HuH-7.5 (cell line): ENCODE results near the gene PWP1.
"Not testable (repeated sequence)": the region's sequence is repeated elsewhere in the genome, so short reads cannot be mapped to it uniquely, and the experiment has no call there.

Source experiments
- DNase-seq: peaks from one replicate; pipeline ENCODE4 v3.0.0; 2011; ENCODE audit warnings: low spot score

Gene PWP1

DNA sequence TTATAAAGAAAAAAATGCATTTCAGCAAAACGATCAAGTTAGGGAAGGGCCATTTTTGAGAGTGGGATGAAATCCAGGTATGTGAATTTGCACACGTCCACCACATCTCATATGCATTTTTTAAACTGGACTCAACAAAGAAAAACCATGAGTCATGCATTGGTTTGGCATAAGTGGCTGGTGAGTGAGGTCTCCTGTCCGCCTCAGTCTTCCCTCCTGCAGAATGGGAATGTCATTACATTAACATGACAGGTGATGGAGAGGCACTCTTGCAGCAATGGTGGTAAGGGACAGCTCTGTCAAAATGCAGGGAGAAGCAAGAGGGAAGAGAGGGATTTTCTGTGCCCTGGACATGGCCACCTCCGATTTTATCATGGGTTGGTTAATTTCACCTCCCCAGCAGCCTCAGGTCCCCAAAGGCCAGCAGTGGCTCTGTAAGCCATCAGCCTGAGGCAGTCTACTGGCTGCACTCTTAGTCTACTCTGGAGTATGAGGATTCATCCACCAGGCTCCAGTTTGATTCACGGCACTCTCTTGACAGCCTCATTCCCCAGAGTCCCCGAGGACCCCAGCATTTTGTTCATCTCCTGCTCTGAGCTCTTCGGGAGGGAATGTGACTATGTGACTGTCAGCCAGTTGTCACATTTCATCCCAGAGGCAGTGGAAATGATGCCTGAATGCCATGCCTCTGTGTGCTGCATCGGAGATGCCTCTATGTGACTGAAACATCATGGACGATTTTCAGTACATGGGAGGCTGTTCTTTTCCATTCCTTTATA lies 17.1 kb upstream of the PWP1 start:
- no peak for DNase-seq

DNA sequence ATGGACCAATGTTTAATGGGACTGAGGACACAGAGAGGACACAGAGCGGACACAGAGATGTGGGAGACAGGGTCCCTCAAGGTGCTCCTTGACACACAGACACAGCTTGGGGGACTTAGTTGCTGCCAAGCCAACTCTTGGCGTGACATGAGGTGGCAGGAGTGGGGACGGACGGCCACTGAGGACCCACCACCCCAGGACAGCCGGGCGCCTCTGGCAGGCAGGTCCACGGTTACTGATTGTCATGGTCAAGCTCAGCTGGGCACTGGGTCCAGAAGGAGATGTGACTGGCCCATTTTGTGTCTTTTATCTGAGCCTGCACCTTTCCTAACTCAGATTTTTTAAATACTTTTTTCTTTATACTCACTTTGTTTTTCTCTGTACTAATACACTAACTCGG lies 15.7 kb upstream of the PWP1 start:
- DNase-seq: no peak

DNA sequence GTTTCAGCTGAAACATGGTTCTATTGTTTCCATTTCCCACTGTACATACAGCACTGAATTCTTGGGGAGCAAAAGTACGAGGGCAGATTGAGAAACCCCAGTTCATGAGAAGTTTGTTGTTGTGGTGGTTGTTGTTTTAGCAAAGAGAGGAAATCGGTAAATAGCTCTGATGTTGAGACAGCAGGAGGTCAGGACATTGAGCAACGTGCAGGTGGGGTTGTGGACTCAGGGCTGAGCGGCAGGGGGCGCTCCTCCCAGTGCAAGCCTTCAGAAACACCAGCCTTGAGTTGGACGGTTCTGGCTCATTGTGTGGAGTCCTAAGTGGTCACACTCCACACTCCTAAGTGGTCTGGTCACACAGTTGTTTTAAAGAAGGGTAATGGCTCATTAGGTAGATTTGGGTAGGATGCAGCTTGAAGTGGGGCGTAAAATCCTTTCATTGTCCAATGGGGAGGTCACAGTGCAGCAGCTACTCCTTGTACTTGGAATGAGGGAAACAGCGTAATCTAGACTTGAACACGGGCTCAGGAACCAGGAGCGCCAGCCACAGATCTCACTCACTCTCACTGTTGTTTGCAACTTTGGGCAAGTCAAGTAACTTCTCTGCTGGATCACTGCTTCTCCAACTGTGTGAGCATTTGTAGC lies 14.5 kb upstream of the PWP1 start:
- DNase-seq: no peak

DNA sequence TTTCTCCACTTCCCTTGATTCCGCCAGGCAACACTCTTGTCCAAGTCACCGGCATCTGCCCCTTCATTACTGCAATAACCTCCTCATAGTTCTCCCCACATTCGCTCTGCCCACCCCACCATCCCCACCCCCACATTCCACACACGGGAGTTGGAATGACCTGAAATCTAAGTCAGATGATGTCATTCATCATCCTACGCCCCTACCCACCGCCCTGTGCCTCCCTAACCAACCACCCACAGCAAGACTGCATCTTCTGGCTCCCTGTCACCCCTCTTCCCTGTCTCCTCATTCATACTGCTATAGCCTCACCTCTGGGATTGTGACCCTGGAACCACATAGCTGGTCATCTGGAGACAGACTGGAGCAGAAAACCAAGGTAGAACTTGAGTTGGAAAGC lies 7.9 kb upstream of the PWP1 start:
- DNase-seq: no peak

DNA sequence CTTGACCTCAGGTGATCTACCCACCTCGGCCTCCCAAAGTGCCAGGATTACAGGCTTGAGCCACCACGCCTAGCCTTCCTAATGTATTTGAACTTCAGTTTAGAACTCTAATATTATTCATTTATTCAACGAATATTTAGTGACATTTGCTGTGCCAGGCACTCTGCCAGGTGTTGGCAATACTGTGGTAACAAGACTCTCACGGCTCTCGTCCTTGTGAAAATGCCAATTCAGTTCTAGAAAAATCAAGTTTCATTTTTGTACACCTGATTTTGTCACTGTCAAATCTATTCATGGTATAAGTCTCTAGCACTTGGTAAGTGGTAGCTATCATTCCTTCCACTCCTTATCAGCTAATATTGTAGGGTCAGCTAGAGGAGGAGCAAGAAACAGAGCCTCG lies 6.3 kb upstream of the PWP1 start:
- no peak for DNase-seq

DNA sequence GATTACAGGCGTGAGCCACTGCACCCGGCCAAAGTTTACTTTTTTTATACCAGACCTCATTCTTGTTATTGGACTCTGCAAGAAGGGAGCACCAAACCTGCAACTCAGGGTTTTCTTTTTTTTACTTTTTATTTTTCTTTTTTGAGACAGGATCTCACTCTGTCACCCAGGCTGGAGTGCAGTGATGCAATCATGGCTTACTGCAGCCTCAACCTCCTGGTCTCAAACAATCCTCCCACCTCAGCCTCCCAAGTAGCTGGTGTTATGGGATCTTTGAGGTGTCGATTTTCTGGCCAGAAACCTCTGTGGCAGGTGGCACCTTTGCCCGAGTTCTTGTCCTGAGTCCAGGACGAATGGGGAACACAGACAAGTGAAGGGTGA lies 4.2 kb upstream of the PWP1 start:
- no peak for DNase-seq

DNA sequence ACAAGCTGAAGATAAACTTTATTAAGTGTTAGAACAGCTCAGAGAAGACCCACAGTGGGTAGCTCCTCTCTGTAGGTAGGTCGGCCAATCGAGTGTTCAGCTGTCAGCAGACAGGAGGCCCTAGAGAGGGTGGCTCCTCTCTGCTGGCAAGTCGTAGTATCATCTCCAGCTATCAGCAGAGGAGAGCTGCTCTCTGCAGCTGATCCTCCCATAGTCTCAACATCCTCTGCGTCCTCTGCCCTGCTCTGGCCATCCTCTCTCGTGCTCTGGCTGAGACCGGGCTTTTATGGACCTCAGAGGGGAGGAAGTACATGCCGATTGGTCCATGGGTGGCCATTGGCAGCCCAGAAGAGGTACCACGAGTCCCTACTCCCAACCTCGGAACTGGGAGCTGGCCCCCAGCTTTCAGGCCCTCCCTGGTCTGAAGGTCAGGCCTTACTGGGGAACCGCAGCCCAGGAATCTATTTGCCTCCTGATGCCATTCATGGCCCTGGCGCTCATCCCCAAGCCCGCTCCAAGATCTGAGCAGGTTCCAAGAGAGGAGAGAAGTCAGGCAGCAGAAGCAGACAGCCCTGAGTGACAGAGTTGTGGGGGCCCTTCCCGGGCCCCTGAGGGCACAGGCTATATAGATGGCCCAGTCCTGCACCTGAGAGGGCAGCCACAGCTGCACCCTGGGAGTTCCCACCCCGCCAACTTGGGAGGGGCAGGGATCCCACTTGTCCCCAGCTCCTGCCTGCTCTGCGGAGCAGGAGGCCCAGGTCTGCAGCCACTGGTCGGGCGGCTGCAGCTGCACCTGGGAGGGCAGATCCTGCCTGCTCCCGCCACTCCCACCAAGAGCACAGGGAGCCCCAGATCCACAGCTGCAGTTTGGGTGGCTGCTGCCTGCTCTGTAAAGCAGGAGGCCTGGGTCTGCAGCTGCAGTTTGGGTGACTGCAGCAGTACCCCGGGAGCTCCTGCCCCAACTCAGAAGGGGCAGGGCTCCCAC lies 3.5 kb upstream of the PWP1 start:
- no peak for DNase-seq

DNA sequence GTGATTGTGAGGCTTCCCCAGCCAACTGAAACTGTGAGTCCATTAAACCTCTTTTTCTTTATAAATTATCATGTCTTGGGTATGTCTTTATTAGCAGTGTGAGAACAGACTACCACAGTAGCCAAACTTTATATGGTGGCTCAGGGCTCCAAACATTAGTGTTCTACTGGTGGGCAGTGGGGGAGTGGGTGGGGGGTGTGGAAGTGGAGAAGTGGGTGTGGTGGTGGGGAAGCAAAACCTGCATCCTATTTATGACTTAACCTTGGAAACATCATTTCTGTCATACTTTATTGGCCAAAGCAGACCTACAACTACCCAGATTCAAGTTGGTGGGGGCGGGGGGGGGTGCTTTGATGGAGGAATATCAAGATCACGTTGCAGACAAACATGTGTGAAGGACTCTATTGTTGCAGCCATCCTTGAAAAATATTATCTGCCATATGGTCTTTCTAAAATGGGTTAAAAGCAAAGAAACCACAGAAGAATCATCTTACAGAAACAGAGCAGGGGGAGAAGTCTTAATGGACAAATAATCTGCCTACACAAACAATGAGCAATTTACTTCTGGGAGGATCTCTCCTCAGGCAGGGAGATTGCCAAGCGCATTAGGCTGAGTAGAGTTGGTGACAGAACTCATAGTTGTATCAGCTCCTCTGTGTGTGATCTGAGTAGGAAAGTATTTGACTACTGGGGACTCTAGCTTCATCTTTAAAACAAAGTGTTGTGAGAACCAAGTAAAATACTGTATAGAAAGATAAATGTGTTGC lies 1.4 kb upstream of the PWP1 start:
- DNase-seq: no peak

DNA sequence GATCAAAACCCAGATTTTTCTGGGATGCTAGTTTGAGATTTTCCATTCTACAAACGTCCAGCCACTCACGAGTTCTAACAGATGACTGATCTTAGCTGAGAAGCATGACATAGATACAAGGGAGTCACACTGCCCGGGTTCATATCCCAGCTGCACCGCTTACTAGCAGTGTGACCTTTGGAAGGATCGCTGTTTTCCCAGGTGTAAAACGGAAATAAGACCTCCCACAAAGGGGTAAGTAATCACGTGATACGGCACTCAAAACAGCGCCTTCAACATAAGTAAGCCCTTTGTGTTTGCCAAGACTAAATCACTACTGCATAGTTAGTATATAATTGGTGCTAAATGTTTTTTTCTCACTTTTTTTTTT lies 624 bp upstream of the PWP1 start:
- peak; percentile 74 for DNase-seq

DNA sequence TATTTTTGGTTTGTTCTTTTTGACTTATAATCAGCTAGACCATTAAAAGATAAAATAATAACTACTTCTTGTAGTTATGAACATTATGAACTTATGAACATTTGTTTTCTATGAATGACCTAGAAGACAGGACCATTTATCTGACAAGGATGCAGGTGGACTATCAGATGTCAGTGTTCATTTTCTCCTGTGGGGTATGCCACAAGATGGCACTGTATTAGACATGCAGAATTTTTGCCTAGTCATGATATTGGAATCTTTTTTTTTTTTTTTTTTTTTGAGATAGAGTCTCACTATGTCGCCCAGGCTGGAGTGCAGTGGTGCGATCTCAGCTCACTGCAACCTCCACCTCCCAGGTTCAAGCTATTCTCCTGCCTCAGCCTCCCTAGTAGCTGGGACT lies 10.2 kb downstream of the PWP1 start:
- DNase-seq: not testable (repeated sequence)

DNA sequence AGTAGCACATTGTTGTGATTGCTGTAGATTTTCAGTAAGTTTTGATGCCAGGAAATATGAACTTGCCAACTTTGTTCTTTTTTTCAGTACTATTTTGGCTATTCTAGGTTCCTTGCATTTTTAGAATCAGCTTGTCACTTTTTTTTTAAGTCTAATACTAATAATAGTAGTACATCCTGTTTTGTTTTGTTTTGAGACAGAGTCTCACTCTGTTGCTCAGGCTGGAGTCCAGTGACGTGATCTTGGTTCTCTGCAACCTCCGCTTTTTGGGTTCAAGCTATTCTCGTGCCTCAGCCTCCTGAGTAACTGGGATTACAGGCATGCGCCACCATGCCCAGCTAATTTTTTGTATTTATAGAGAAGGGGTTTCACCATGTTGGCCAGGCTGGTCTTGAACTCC lies 16.5 kb downstream of the PWP1 start:
- no peak for DNase-seq

DNA sequence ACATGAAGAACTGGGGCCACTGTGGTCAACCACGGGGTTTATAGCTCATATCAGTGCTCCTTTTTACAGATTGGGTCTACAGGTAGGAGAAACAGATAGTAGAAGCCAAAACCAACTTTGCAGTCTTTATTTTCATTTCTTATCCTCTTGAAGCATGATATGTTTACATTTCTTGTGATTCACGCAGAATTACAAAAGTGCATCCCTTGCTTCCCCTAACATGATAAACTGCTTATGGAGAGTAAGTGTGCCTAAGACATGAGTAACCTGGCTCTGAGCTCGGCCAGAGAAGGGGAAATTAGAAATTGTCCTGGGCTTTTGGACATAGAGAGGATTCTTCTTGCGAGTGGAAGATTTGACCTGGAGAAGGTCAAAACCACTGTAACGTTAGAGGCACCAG lies 18.4 kb downstream of the PWP1 start:
- no peak for DNase-seq

DNA sequence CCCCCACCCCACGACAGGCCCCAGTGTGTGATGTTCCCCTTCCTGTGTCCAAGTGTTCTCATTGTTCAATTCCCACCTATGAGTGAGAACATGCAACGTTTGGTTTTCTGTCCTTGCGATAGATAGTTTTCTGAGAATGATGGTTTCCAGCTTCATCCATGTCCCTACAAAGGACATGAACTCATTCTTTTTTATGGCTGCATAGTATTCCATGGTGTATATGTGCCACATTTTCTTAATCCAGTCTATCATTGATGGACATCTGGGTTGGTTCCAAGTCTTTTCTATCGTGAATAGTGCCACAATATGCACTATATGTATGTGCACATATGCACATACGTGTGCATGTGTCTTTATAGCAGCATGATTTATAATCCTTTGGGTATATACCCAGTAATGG lies 19.9 kb downstream of the PWP1 start:
- DNase-seq: not testable (repeated sequence)

DNA sequence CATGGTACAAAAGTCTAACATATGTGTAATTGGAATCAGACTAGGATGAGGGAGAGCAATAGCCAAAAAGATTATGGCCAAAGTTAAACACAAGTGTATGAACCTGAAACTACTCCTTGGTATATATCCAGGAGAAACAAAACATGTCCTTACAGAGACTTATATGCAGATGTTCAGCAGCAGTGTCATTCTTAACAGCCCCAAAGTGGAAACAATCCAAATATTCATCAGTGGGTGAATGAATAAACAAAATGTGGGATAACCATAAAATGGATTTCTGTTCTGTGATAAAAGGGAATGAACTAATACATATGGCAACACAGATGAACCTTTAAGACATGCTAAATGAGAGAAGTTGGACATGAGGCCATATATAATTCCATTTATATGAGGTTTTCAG lies 30.2 kb downstream of the PWP1 start:
- DNase-seq: no peak

DNA sequence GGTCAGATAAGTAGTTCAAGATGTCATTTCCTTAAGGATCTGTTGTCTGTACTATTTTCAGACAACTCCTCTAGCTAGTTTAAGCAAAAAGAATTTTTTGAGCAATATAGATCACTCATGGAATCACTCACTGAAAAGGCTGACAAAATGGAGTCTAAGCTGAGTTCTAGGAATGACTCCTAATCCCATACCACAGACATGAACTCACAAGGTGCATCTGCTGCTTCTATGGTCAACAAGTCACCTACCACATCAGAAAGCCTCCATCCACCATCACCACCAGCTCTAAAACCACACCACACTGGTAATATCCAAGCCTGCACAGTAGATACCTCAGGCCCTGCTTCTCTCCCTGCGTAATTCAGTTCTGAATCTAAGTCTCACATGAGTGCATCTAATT lies 33.0 kb downstream of the PWP1 start:
- no peak for DNase-seq

DNA sequence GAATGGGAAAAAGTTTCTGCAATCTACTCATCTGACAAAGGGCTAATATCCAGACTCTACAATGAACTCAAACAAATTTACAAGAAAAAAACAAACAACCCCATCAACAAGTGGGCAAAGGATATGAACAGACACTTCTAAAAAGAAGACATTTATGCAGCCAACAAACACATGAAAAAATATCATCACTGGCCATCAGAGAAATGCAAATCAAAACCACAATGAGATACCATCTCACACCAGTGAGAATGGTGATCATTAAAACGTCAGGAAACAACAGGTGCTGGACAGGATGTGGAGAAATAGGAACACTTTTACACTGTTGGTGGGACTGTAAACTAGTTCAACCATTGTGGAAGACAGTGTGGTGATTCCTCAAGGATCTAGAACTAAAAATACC lies 41.7 kb downstream of the PWP1 start:
- DNase-seq: not testable (repeated sequence)

DNA sequence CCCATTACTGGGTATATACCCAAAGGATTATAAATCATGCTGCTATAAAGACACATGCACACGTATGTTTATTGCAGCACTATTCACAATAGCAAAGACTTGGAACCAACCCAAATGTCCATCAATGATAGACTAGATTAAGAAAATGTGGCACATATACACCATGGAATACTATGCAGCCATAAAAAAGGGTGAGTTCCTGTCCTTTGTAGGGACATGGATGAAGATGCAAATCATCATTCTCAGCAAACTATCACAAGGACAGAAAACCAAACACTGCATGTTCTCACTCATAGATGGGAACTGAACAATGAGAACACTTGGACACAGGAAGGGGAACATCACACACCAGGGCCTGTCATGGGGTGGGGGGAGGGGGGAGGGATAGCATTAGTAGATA lies 42.1 kb downstream of the PWP1 start:
- DNase-seq: not testable (repeated sequence)

DNA sequence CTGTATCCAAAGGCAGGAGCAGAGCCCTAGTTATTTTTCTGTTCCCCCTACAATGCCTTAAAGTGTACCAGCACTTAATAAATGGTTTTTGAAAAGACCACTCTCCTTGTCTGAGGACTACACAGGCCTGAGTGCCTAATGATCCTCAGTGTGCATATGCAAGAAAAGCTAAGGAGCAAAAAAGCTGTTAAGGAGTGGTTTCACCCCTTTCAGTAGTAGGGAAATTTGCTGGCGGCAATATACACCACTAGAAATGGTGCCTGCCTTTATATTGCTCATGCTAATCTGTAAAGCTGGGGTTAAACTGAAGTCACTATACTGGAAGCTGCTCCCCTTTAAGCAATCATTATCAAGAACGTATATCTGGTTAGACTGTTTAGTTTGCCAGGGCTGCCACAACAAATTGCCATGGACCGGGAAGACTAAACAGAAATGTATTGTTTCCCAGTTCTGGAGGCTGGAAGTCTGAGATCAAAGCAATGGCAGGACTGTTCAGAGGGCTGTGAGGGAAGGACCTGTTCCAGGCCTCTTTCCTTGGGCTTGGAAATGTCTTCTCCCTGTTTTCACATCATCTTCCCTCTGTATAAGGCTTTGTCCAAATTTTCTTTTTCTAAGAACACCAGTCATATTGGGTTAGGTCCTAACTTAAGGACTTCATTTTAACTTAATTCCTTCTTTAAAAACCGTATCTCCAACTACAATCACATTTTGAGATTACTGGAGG lies 45.2 kb downstream of the PWP1 start:
- no peak for DNase-seq

DNA sequence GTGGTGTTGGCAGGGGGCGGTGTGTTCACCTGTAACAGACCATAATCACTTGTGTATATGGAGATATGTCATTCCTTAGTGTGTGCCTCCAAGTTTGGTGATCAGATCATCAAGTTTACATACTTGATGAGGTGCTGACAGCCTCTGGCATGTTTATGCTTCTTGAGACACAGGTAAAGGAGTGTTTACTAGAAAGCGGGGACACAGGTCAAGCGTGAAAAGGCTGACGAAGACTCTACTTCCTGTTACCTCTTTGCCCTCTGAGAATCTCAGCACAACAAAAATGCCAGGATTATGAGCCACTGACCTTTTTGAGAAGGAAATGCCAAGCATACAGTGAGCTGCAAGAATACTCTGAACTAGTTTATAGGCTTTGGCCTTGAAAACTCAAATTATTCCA lies 45.8 kb downstream of the PWP1 start:
- no peak for DNase-seq

DNA sequence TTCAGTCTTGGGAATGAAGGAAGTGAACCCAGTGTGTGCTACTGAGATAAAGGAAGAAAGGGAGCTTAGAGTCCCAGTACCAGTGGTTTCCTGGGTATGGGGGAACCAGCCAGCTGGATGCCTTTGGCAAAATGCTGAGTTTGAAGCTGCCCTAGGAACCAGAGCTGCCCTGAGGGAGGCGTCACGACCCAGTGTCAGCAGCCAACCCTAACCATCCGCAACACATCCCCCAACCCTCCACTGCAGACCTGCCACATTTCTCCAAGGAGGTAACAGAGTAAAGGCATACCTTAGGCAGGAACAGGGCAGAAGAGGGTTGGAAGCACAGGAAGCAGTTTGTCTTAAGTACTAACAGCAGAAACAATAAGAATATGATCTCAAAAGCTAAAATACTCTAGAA lies 46.8 kb downstream of the PWP1 start:
- DNase-seq: no peak

DNA sequence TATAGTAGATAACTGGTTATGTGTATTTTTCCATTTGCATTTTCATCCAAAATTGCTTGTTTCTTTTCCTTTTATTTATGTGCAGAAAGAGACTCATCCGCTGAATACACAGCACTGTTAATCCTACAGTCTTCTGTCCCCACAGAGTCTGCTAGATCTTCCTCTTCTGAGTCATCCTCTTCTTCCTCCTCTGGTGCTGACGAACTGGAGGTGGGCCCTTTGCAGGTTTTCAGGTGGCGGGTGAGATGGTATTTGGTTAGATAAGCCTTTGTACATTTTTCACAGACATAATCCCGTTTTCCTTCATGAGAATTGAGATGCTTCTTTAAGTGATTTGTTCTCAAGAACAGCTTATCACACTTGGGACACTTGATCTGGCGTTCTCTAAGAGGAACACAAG lies 48.5 kb downstream of the PWP1 start:
- DNase-seq: no peak
